Stimulated activated CD8-positive, alpha-beta memory T cell treated with anti-CD3 and anti-CD28 coated beads, Interleukin-12 subunit alpha, Interleukin-12 subunit beta, amount 100 ng/mL, for 24 hours (primary cell): ENCODE data around the gene NCBP3.

Experiments
- DNase-seq: peaks from one replicate; pipeline ENCODE4 v3.0.0-alpha.2; 2020; ENCODE audit errors: extremely low read depth

NCBP3 gene, protein sequence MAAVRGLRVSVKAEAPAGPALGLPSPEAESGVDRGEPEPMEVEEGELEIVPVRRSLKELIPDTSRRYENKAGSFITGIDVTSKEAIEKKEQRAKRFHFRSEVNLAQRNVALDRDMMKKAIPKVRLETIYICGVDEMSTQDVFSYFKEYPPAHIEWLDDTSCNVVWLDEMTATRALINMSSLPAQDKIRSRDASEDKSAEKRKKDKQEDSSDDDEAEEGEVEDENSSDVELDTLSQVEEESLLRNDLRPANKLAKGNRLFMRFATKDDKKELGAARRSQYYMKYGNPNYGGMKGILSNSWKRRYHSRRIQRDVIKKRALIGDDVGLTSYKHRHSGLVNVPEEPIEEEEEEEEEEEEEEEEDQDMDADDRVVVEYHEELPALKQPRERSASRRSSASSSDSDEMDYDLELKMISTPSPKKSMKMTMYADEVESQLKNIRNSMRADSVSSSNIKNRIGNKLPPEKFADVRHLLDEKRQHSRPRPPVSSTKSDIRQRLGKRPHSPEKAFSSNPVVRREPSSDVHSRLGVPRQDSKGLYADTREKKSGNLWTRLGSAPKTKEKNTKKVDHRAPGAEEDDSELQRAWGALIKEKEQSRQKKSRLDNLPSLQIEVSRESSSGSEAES

DNA sequence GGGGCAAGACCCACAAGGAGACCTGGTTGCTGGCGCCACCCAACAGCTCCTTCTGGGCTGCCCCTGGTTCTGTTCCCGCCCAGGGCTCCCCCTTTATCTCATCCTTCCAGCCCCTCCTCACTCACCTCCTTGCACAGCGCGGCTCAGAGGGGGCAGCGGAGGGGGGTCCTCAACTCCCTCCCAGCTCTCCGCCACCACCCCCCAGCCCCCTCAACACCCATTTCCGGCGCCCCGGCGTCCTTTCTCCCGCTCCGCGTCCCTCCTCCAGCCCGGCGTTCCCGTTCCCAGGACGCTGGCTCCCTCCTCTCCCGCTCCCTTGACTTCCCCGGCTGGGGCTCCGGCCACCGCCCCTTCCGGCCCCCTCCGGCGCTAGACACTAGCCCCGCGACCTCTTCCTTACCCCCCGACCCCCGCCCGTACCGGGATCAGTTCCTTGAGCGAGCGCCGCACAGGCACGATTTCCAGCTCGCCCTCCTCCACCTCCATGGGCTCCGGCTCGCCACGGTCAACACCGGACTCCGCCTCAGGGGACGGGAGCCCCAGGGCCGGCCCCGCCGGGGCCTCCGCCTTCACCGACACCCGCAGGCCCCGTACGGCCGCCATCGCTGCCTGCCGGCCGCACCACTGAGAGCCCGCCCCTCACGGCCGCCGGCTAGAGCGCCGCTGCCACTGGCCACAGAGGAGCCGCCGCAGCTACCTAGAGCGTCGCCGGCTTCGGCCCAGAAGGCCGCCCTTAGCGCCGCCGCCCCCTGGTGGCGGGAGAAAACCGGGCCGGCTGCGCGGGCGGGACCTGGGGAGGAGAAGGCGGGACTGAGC lies at the start of gene NCBP3:
NCBP3 (minus strand) TSS at position 626 of the 816 bp plus-strand sequence; CDS start at position 603, 23 bp downstream.
- peak; percentile 73 for DNase-seq

DNA sequence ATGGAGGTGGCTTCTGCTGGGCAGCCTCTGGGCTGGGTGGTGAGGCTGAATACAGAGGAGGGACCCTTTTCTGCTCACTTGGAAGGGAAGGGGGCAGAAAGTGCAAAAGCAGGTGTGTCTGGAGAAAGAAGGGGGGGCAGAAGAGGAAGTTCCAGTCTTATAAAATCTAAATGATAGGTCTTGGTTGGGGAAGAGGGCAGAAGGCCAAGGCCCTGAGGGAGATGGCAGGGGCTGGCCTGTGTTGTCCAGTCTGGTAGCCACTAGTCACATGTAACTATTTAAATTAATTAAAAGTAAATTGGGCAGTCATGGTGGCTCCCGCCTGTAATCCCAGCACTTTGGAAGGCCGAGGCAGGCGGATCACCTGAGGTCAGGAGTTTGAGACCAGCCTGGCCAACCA lies 49.3 kb upstream of the NCBP3 start:
- no peak for DNase-seq

DNA sequence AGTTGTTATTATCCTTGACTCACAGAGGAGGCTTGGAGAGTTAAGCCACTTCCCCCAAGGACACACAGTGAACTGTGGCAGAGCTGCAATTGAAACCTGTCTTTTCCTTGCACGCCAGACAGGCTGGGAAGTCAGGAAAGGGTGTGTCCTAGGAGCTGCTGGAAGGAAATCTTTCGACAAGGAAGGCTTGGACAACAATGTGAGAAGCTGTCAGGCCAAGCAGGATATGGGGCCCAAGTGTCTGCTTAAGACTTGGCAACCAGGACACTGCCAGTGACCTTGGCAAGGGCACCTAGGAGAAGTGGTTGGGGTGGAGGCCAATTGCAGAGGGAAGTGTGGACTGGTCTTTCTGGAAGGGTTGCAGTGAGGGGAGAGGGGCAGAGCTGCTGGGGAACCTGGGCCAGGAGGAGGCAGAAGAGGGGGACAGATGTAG lies 48.9 kb upstream of the NCBP3 start:
- DNase-seq = no peak

DNA sequence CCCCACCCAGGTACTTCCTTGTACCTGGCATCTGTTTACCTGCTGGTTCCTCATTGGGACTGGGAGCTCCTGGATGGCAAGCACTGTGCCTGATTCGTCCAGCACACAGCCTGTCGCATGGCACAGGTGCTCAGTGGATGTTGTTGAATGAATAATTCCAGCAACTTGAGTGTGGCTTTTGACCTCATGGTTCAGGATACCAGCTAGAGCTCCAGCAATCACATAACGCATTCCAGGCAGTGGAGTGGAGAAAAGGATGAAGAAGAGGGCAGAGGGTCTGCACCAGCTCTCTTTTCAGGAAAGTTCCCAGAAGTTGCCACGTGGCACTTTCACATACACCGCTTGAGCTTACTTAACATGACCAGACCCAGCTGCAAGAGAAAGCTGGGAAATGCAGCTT lies 48.1 kb upstream of the NCBP3 start:
- no peak for DNase-seq

DNA sequence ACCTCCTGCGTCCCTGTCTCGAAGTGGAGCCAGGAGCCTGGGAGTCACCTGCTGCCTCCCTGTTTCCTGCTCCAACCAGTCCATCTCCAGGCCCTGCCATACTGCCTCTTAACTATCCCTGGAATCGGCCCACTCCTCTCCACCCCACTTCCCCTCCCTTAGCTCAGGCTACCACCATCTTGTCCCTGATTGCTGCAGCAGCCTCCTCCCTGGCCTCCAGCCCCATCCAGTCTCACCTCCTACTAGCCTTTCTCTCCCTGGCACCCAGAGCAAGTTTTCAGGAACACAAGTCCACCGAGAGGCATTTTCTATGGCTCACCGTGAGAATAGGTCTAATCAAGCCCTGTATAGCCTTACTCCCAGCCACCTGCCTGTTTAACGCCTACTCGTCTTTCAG lies 47.7 kb upstream of the NCBP3 start:
- no peak for DNase-seq

DNA sequence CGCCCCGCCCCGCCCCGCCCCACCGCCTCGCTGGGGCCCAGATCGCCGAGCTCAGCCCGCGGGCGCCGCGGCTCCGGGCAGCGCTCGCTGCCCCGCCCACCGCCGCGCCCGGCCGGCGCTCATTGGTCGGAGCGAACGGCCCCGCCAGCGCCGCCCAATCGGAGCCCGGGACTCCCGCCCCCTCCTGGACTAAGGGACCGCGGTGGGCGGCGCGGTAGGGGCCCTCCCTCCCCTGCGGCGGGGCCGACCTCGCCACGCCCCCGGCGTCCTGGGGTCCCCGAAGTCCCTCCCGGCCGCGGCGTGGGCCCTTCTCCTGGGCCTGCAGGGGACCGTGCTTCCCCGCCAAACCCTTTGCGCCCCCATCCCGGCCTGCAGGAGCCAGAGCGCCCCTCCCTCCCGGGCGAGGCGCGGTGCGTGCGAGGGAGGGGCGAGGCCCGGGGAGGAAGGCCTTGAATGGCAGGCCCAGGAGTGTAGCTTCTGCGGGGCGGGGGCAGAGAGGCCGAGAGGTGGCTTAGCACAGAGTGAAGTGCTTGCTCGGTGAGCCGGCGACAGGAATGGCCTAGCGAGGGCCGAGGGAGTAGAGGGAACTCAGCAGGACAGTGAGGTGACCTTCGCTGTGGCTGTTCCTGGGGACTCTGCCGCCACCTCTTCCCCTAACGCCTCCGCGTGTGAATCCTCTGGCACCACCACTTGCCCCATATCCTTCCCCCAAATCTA lies 47.1 kb upstream of the NCBP3 start, which contains the start of gene CAMKK1:
CAMKK1 (minus strand) TSS at position 51 of the 717 bp plus-strand sequence. CDS start 7,366 bp downstream, outside the sequence.
- peak; percentile 73 for DNase-seq

DNA sequence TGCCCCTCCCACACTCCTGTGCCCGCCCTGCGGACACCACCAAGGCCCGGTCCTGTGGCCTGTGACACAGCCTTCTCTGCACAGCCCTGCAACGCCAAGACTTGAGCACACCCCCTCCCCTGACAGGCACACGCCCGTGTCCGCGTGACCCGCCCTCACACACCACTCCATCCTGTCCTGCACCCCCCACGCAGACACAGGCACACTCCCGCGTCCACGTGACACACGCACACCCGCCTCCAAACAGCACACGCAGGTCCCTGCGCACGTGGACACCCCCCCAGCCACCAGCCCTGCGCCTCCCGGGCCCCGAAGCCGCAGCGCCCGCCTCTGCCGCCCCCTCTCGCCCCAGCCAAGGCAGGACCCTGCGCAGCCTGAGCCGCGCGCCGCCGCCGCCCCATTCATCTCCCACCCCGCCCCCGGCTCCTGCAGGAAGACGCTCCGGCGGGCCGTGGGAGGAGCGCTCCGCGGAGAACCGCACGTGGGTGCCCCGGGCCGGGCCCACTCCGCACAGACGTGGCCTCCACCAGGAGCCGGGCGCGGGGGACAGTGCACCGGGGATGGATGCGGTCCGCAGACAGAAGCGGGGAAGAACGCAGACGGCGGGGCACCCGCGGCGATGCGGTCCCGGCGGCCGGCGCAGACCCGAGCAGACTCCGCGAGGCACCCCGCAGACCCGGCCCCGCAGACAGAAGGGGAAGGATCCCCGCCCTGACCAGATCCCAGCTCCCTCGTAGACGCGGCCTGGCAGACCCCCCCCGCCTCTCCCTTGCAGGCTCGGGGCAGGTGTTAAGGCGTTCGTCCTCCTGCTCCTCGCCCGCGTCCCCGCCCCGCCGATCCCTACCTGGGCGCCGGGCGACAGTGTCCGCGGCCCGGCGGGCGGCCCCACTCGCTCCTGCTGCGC lies 46.3 kb upstream of the NCBP3 start:
- DNase-seq = no peak

DNA sequence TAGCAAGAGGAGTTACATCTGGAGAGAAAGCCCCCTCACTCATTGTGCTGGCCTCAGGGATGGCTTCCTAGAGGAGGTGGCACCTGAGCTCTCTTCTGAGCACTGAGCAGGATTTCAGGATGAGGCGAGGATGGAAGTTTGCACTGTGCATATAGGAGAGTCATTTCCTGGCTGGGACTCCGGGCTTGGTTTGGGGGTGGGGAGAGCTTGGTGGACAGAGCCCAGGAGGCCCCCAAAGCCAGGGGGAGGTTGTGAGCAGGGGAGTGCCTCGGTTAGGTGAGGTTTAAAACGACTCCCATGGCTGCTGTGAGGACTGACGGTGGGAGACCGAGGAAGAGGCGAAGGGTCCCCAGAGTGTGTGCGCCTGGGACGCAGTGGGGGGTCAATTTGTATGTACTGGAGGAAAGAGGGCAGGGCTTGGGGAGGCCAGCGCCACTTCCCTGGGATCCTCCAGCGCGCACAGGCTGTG lies 45.6 kb upstream of the NCBP3 start:
- DNase-seq = no peak

DNA sequence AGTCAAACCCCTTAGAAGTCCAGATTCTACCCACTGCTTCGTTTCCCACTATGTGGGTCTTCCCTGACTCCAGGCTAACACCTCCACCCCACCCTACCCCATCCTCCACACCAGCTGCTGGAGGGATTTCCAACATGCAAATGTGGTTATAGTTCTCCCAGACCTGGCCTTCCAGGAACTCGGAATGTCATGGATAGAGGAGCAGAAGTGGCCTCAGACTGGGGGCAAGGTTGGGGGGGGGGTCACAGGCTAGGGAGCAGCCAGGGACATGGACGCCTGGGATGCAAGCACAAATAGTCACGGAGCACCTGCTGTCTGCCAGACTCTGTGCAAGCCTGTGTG lies 44.8 kb upstream of the NCBP3 start:
- no peak for DNase-seq

DNA sequence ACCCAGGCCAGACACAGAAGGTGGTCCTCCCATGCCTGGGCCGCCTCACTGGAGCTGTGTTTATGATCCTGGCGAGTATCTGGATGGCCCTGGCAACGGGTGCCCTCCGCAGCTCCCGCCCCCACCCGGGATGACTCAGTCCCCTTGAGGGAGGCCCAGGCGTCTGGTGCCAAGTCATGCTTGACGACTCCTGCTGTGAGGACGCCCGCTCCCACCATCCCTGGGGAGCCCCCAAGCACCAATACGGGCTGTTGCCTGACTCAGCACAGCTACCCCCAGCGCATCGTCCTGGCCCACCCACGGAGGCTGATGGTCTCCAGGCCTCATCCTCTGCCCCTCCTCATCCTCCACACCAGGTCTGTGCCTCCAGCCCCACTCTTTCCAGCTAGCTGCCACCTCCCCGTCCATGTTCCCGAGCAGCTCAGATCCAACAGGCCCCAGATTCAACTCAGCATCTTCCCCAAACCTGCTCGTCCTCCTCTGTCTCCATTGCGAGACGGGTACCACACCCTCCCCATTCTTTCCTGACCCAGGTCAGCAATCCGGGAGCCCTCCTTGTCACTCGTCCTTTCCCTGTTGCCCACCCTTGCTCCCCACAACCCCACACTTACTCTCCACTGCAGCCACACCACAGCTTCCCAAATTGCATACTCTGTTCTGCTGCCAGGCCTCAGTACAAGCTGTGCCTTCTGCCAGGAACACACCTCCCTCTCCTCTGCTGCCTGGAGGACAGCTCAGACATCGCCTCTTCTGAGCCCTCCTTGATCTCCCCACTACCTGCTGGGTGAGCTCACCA lies 44.2 kb upstream of the NCBP3 start:
- no peak for DNase-seq

DNA sequence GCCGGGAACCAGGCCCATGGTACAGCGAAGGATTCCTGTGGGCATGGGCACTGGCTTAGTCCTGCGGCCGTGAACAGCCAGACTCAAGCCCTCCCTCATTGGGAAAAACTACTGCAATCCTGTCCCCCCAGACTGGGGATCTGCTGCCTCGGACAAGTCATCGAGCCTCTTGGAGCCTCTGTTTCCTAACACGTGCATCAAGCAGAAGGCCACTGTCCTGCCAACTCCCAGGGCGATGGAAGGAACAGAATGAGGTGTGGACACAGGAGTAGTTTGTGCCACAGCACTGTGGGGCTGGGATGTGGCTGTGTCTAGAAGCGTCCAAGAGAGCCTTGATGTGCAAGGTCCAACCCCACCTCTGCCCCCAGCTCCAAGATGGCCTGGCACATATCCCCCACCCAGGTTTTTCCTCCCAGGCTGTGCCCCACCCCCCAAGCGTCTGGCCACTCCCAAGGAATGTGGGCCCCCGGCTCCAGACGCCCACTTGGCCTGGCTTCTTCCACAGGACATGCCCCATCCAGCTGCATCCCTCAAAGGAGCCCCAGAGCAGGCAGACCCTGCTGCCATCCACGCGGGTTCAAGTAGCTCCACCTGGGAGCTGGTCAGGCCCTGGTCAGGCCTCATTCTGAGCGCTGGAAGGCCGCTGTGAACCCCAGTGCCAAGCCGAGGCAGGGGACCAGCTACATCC lies 43.4 kb upstream of the NCBP3 start:
- no peak for DNase-seq

DNA sequence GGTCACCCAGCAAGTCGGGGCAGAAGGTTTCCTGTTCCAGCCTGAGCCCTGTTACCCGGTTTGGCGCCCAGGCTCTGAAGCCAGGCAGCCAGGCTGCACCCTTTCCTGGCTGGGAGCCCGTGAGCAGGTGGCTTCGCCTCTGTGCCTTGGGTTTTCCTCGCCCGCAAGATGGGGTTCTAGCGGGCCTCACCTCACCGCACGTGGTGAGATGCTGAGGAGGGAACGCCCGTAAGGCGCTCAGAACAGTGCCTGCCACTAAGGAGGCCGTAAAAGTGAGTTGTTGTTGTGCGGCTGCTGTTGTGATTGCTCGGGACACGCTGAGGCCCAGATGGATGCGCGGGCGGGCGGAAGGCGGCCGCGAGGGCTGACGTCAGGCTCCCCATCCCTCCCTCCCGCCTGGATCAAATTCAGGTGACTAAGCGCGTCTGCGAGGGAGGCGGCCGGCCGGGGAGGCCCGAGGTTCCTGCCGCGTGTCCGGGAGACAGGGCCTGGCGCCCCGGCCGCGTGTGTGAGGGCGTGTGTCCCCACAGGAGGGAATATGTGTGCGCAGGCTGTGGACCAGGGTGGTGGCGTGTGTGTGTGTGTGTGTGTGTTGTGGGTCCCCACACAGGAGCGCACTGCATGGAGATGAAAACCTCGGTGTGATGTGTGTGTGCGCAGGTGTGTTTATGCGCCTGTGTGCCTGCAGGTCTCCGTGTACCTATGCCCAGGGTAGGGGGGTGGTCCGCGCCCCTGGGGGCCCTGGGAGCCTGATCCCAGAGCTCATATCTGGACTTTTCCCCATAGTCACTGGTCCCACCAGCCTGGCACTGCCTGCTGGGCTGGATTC lies 42.5 kb upstream of the NCBP3 start:
- DNase-seq = no peak

DNA sequence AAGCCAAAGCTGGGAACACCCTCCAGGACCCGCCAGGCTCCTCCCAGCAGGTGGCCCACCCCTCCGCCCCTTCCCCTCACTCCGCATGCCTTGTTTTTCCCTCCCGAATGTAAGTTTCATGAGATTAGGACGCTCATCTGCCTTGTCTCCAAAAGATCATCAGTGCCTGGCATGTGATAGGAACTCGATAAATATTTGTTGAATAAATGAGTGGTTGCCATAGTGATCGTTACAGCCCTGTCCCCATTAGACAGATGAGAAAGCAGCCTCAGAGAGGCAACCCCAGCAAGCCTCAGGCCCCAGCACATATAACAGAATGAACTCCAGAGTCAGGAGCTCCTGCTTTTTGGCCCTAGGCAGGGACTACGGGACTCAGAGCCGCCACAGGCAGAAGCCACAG lies 41.8 kb upstream of the NCBP3 start:
- no peak for DNase-seq

DNA sequence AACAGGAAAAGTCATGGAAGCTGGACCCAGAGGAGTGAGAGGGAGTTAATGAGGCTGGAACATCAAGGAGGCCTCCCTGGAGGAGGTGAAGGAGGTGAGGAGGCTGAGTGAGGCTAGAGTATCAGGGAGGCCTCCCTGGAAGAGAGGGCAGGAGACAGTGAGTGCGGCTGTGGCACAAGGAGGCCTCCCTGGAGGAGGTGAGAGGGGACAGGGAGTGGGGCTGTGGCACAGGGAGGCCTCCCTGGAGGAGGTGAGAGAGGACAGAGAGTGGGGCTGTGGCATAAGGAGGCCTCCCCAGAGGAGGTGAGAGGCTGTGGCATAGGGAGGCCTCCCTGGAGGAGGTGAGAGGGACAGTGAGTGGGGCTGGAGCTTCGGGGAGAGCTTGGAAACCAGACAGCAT lies 41.3 kb upstream of the NCBP3 start:
- DNase-seq = no peak

DNA sequence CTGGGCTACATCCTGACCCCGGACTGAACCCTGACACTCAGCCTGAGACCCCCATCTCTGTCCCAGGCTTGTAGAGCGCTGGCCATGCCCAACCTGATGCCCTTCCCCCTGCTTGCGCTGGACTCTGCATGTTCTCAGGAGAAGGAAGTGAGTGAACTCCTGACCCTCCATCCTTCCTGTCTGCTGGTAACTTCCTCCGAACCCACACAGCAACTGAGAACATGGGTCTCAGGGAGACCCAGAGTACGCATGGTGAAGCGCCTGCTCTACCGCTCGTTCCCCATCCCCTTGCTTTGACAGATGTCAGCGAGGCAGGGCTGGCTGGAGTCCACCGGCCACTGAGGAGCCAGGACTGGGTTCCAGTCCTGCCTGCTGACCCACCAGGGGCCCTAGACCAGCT lies 40.7 kb upstream of the NCBP3 start:
- DNase-seq = no peak

DNA sequence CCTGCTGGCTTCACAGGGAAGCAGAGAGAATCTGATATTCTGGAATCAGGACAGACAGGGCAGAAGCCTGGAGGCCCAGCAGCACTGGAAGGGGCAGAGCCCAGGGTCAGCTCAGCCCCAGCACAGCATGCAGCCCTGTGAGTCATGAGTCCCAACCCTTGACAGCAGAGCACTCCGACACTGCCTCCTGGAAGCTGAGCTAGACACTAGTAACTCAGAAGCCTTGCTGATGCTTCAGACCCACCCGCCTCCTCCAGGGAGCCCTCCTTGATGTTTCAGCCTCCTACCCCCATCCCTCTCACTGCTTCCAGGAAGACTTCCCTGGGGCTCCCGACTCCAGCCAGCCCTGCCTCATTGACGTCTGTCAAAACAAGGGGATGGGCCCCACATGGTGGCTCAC lies 39.9 kb upstream of the NCBP3 start:
- no peak for DNase-seq

DNA sequence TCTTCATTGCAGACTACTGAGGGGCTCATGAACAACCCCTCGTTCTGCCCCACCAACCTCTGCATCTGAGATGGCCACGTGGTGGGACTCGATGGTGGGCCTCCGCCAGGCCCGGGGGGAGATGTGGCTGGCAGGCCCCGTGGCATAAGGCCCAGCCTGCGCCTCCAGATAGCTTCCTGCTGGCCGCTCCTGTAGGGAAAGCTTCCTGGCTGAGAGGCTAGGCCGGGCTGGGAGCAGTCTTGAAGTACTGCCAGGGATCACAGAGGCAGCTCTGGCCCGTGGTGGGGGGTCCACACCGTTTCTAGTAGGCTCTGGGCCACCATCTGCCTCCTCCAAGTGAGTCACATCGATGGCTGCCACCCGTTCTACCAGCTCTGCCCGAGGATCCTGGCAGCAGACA lies 39.2 kb upstream of the NCBP3 start:
- no peak for DNase-seq

DNA sequence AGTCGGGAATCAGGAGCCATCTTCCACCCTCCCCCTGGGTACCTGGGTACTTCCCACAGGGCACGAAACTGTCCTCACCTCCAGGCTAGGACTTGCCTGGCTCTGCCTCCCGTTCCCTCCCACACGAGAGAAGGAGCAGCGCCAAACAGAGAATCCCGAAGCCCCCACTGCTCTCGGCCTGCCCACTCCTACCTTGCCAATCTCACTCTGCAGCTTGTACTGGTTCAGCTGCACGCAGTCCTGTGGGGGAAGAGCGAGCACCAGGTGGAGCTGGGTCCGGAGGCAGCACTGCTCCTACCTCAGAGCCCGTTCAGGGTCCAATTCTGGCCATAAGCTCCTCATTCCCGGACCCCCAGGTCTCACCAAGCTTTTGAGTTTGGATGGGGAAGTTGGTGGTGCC lies 38.1 kb upstream of the NCBP3 start:
- DNase-seq = no peak
